Duodenal mucosa (tissue), 2 donors: ENCODE measurements around the gene PYCARD.
A peak's percentile ranks its signal among the peaks of the same experiment; 100 is the strongest.

Experiments used
- H3K27ac ChIP-seq: one replicate; pipeline ENCODE4 v1.7.0; 2013; ENCODE audit warnings: low read depth, low read length
- H3K27me3 ChIP-seq, 2 donors: one replicate each; pipeline ENCODE4 v1.7.0; 2013; ENCODE audit warnings: low read length in 2 of 2, control low read depth in 1 of 2; ENCODE audit not compliant: insufficient read depth in 2 of 2, control insufficient read depth in 1 of 2
- H3K36me3 ChIP-seq, 2 donors: one replicate each; pipeline ENCODE4 v1.7.0; 2013; ENCODE audit warnings: low read length in 2 of 2, control low read depth in 1 of 2; ENCODE audit not compliant: insufficient read depth in 2 of 2, control insufficient read depth in 1 of 2
- H3K4me1 ChIP-seq, 2 donors: one replicate each; pipeline ENCODE4 v1.7.0; 2013; ENCODE audit warnings: low read length in 2 of 2, control low read depth in 1 of 2; ENCODE audit not compliant: insufficient read depth in 2 of 2, control insufficient read depth in 1 of 2
- H3K4me3 ChIP-seq, 2 donors: one replicate each; pipeline ENCODE4 v1.7.0; 2013; ENCODE audit warnings: low read length in 2 of 2, low read depth in 1 of 2
- H3K9ac ChIP-seq, 2 donors: one replicate each; pipeline ENCODE4 v1.7.0; 2013; ENCODE audit warnings: low read length in 2 of 2, low read depth in 1 of 2
- H3K9me3 ChIP-seq, 2 donors: one replicate each; pipeline ENCODE4 v1.7.0; 2013; ENCODE audit warnings: low read length in 2 of 2, control low read depth in 1 of 2; ENCODE audit not compliant: control insufficient read depth in 1 of 2

The PYCARD gene

DNA sequence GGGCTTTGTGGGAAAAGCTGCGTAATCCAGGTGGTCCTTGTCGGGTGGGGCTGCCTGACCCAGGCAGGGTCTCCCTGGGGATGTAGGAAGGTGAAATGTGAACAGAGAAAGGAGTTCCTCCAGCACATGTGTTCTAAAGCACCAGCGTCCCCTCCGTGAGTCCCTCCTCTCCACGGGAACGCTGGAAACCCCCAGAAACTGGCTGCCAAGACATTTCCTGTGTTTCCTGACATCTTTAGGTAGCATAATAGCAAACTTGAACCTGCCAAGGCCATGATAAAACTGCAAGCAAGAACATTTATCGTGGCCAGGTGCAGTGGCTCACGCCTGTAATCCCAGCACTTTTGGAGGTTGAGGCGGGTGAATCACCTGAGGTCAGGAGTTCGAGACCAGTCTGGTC is 26.9 kb upstream of the PYCARD start:
- H3K9me3 ChIP-seq = no peaks in the 10 kb centered on the region
- no peaks in the 10 kb centered on the region for H3K36me3 ChIP-seq
- H3K9ac ChIP-seq = no peak overlapping the region
- H3K27ac ChIP-seq = no peak overlapping the region
- H3K4me3 ChIP-seq = no peak overlapping the region
- H3K4me1 ChIP-seq = no peaks in the 10 kb centered on the region
- no peaks in the 10 kb centered on the region for H3K27me3 ChIP-seq

DNA sequence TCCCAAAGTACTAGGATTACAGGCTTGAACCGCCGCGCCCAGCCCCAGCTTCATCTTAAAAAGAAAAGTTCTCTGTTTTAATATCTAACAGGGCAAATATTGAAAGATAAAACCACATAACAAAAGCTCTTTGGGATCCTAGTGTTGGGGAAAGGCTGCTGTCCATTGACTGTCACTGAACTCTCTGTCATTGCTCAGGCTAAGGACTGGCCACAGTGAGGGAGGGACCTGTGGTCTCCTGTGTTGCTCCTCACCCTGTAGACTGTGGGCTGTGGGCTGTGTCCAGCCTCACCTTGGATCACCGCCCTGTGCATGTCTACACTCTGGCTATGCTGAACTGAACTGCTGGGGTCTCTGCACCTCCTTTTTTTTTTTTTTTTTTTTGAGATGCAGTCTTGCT is 25.6 kb upstream of the PYCARD start:
- Histone ChIP-seq H3K9me3 (no peaks in the 10 kb centered on the region), H3K4me3 (no peak overlapping the region), H3K27ac (no peak overlapping the region), H3K9ac (no peak overlapping the region), H3K4me1 (no peaks in the 10 kb centered on the region), H3K27me3 (no peaks in the 10 kb centered on the region), H3K36me3 (no peaks in the 10 kb centered on the region)

DNA sequence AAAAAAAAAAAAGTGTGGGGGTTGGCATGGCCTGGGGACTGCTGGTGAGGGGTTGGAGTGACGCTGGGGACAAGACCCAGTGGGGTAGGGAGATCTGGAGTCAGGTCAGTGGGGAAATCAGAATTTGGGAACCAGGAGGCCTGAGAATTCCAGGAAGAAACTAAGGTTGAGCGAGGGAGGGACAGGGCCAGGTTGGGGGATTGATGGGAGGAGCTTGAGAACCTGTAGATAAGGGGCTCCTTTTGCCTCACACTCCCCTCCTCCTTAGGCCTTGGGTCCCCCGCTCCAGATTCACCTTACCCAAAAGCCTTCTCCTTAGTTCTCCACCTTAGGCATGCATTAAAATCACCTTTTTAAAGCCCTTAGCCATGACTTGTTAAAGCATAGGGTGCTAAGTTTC is 22.6 kb upstream of the PYCARD start:
- Histone ChIP-seq H3K36me3 (no peaks in the 10 kb centered on the region), H3K4me1 (no peaks in the 10 kb centered on the region), H3K9me3 (no peaks in the 10 kb centered on the region), H3K27ac (no peak overlapping the region), H3K27me3 (no peaks in the 10 kb centered on the region), H3K9ac (no peak overlapping the region), H3K4me3 (no peak overlapping the region)

DNA sequence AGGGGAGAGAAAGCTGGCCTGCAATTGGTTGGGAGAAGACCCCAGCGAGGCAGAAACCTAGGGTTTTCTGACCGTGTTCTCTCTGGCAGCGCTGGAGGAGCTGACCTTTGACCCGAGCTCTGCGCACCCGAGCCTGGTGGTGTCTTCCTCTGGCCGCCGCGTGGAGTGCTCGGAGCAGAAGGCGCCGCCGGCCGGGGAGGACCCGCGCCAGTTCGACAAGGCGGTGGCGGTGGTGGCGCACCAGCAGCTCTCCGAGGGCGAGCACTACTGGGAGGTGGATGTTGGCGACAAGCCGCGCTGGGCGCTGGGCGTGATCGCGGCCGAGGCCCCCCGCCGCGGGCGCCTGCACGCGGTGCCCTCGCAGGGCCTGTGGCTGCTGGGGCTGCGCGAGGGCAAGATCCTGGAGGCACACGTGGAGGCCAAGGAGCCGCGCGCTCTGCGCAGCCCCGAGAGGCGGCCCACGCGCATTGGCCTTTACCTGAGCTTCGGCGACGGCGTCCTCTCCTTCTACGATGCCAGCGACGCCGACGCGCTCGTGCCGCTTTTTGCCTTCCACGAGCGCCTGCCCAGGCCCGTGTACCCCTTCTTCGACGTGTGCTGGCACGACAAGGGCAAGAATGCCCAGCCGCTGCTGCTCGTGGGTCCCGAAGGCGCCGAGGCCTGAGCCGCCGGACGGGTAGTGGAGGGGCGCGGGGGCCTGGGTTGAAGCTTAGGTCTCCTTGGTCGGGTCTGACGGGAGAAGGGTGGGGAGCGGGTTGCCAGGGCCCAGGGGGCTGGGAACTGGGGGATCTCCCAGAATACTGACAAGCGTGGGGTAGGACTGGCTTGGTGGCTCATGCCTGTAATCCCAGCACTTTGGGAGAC is 21.8 kb upstream of the PYCARD start:
- Histone ChIP-seq H3K9me3 (no peaks in the 10 kb centered on the region), H3K4me1 (no peaks in the 10 kb centered on the region), H3K4me3 (no peak overlapping the region), H3K36me3 (no peaks in the 10 kb centered on the region), H3K27me3 (no peaks in the 10 kb centered on the region), H3K9ac (no peak overlapping the region), H3K27ac (no peak overlapping the region)

DNA sequence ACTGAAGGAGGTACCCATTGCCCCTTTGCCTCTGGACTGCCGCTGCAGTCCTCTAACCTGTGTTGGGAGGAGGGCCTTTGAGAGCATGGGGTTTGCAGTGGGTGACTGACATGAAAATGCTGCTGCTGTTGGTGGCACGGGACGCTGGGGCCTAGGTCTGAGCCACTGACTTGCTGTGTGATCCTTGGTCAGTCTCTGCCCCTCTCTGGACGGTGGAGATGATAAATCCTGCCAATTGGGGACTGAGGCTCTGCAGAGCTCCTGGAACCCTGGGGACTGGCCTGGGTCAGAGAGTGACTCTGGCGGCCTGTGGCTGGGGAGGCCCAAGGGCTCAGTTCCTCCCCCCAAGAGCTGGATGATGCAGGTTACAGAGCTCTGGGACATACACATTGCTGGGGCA is 20.5 kb upstream of the PYCARD start:
- Histone ChIP-seq H3K27ac (no peak overlapping the region), H3K4me3 (no peak overlapping the region)

DNA sequence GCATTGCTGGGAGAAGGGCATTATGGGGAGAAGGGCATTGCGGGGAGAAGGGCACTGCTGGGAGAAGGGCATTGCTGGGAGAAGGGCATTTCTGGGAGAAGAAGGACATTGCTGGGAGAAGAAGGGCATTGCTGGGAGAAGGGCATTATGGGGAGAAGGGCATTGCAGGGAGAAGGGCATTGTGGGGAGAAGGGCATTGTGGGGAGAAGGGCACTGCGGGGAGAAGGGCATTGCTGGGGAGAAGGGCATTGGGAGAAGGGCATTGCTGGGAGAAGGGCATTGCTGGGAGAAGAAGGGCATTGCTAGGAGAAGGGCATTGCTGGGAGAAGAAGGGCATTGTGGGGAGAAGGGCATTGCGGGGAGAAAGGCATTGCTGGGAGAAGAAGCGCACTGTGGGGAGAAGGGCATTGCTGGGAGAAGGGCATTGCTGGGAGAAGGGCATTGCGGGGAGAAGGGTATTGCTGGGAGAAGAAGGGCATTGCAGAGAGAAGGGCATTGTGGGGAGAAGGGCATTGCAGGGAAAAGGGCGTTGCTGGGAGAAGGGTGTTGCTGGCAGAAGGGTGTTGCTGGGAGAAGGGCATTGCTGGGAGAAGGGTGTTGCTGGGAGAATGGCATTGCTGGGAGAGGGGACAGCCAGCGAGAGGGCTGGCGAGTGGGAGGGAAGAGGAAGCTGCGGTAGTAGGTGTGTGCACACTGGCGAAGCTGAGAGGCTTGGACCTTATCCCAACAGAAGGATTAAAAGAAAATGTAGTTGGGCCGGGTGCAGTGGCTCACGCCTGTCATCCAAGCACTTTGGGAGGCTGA is 19.0 kb upstream of the PYCARD start:
- H3K27ac ChIP-seq = no peak overlapping the region

More for the DNA sequence above, 20.5 kb upstream of the PYCARD start:
- Histone ChIP-seq H3K27me3 (peaks cover under 1 to 5% of the 10 kb centered on the region in 2 donors), H3K9me3 (no peaks in the 10 kb centered on the region), H3K4me1 (no peaks in the 10 kb centered on the region), H3K9ac (no peak overlapping the region), H3K36me3 (no peaks in the 10 kb centered on the region)

DNA sequence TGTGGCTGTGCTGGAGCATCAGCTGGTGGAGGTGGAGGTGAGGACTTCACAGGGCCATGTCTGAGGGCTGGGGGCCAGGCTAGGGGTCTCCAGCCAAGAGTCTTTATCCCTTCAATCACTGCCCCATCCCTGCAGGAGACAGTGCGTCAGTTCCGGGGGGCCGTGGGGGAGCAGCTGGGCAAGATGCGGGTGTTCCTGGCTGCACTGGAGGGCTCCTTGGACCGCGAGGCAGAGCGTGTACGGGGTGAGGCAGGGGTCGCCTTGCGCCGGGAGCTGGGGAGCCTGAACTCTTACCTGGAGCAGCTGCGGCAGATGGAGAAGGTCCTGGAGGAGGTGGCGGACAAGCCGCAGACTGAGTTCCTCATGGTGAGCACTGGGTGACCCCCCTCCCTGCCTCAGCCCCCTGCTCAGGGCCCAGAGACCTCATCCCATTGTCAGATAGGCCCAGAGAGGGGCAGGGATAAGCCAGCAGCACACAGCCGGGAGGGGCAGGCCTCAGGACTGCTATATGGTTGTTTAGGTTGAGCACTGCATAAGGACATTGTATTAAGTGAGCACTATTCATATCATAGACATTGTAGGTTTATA is 16.7 kb upstream of the PYCARD start:
- peaks cover 13 to 25% of the 10 kb centered on the region in 2 donors for H3K4me1 ChIP-seq
- no peaks in the 10 kb centered on the region for H3K9me3 ChIP-seq
- H3K27ac ChIP-seq = no peak overlapping the region
- no peak overlapping the region for H3K9ac ChIP-seq
- no peak overlapping the region for H3K4me3 ChIP-seq
- H3K36me3 ChIP-seq = no peaks in the 10 kb centered on the region
- peaks cover 28 to 29% of the 10 kb centered on the region in 2 donors for H3K27me3 ChIP-seq

More for the DNA sequence above, 19.0 kb upstream of the PYCARD start:
- Histone ChIP-seq H3K4me1 (peaks cover 1 to 6% of the 10 kb centered on the region in 2 donors), H3K27me3 (peaks cover 14 to 16% of the 10 kb centered on the region in 2 donors), H3K36me3 (no peaks in the 10 kb centered on the region), H3K4me3 (peak overlapping the region in 1 of 2 donors; percentile 16), H3K9ac (no peak overlapping the region), H3K9me3 (no peaks in the 10 kb centered on the region)

DNA sequence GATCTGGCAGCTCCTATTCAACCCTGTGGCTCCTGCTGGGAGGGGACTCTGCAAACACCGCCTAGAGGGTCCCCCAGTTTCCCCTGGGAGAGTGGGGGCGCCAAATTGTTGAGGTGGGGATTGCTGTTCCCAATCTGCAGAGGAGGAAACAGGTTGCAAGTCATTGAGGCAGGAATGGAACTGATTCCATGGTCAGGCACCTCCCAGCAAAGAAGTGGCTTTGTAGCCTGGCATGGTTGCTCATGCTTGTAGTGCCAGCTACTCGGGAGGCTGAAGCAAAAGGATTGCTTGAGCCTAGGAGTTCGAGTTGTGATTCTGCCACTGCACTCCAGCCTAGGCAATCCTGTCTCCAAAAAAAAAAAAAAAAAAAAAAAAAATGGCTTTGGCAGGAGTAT is 14.6 kb upstream of the PYCARD start:
- Histone ChIP-seq H3K27ac (no peak overlapping the region), H3K4me1 (peaks cover 23 to 31% of the 10 kb centered on the region in 2 donors), H3K4me3 (peak overlapping the region in 1 of 2 donors; percentile 58), H3K36me3 (no peaks in the 10 kb centered on the region), H3K27me3 (peaks cover 28 to 29% of the 10 kb centered on the region in 2 donors), H3K9ac (no peak overlapping the region), H3K9me3 (no peaks in the 10 kb centered on the region)

DNA sequence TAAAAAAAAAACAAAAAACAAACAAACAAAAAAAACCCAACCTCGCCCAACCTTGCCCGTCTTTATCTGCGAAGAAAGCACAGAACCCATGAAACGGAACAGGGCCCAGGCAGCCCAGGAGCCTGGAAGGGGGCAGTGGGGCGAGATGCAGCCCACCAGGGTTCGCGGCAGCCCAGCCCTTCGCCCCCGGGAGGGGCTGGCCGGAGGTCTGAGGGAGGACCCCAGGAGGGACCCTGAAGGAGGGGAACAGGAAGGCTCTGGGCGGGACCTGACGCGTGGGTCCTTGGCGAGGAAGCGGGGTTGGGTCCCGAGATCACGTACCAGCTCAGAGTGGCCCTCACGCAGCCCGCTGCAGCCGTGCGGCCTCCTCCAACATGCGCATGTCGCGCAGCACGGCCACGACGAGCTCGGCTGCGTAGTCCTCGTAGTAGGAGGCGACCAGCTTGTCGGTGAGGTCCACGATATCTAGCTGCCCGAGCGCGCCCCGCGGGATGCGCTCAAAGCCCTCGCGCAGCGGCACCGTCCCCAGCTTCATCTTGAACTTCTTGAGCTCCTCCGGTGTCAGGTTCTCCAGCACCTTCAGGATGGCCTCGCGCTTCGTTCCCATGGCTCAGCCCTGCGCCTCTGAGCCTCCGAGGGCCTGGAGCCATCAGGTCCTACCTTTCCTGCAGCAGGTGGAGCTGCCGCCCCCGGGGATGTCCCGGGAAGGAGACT is 14.0 kb upstream of the PYCARD start, which contains the start of gene PYDC1:
TSS of gene PYDC1 (minus strand) at position 714 of the 714 bp plus-strand sequence. CDS start at position 607, 107 bp downstream.
- H3K4me3 ChIP-seq = peak within 1 kb of the TSS; percentile 58 to 60
- no peaks in the 10 kb centered on the region for H3K36me3 ChIP-seq
- peak within 1 kb of the TSS in 1 of 2 donors; percentile 32 for H3K9ac ChIP-seq
- no peaks in the 10 kb centered on the region for H3K9me3 ChIP-seq
- H3K27ac ChIP-seq = no peak within 1 kb of the TSS
- H3K27me3 ChIP-seq = peaks cover 28 to 29% of the 10 kb centered on the region in 2 donors
- peaks cover 28 to 37% of the 10 kb centered on the region in 2 donors for H3K4me1 ChIP-seq
